CD4-positive, alpha-beta T cell treated with Interleukin-10 for 1 hour (primary cell): ENCODE data around the gene UQCR10.
A peak's percentile ranks its signal among the peaks of the same experiment; 100 is the strongest.

Source experiments
- DNase-seq: peaks from one replicate; pipeline ENCODE4 v3.0.0-alpha.2; 2020

Gene UQCR10

GRCh38 chr22:29767171-29768051 lies at the start of gene UQCR10:
Gene UQCR10, plus strand, starts transcription at chr22:29767369. Its CDS starts 30 bp downstream, at chr22:29767399.
- peak; percentile 94 for DNase-seq

- no peak for DNase-seq
These were observed 49.4 kb upstream of the UQCR10 start for GRCh38 chr22:29717789-29718188.

GRCh38 chr22:29718949-29719898 lies 47.9 kb upstream of the UQCR10 start:
- no peak for DNase-seq

GRCh38 chr22:29719899-29720645 lies 47.1 kb upstream of the UQCR10 start, which contains the start of gene CABP7:
Gene CABP7, plus strand, starts transcription at chr22:29720003. Its CDS starts 422 bp downstream, at chr22:29720425.
- DNase-seq = no peak

GRCh38 chr22:29720811-29721323 lies 46.3 kb upstream of the UQCR10 start:
- DNase-seq = no peak

- no peak for DNase-seq
These were observed 45.0 kb upstream of the UQCR10 start for GRCh38 chr22:29722151-29722550.

- DNase-seq = no peak
These were observed 44.6 kb upstream of the UQCR10 start for GRCh38 chr22:29722587-29722986.

GRCh38 chr22:29723766-29724165 lies 43.4 kb upstream of the UQCR10 start:
- no peak for DNase-seq

- no peak for DNase-seq
These were observed 42.3 kb upstream of the UQCR10 start for GRCh38 chr22:29724843-29725242.

- no peak for DNase-seq
These were observed 41.1 kb upstream of the UQCR10 start for GRCh38 chr22:29726106-29726505.

GRCh38 chr22:29726512-29727130 lies 40.5 kb upstream of the UQCR10 start:
- no peak for DNase-seq

- no peak for DNase-seq
These were observed 40.0 kb upstream of the UQCR10 start for GRCh38 chr22:29727131-29727523.

- DNase-seq = no peak
These were observed 38.0 kb upstream of the UQCR10 start for GRCh38 chr22:29729161-29729560.

- DNase-seq = no peak
These were observed 35.9 kb upstream of the UQCR10 start for GRCh38 chr22:29731058-29731850.

- no peak for DNase-seq
These were observed 34.3 kb upstream of the UQCR10 start for GRCh38 chr22:29732883-29733282.

GRCh38 chr22:29733362-29734201 lies 33.6 kb upstream of the UQCR10 start:
- DNase-seq = no peak

GRCh38 chr22:29734406-29734805 lies 32.8 kb upstream of the UQCR10 start:
- no peak for DNase-seq

GRCh38 chr22:29734838-29735237 lies 32.3 kb upstream of the UQCR10 start:
- DNase-seq = no peak

GRCh38 chr22:29735416-29735815 lies 31.8 kb upstream of the UQCR10 start:
- no peak for DNase-seq
